Activated CD4-positive, alpha-beta T cell treated with anti-CD3 and anti-CD28 coated beads for 4 hours (primary cell): ENCODE data around the gene SSB.
A peak's percentile ranks its signal among the peaks of the same experiment; 100 is the strongest.
"Not testable (repeated sequence)": the region's sequence is repeated elsewhere in the genome, so short reads cannot be mapped to it uniquely, and the experiment has no call there.

Source experiments
- DNase-seq, 2 donors: peaks; one replicate each; pipeline ENCODE4 v3.0.0-alpha.2; 2020

SSB gene

GRCh38 chr2:169798718-169799592 is at the start of gene SSB:
SSB (plus strand) TSS chr2:169798871; CDS start chr2:169800961, 2,090 bp downstream.
- peak; percentile 92 to 95 for DNase-seq

GRCh38 chr2:169752752-169753151 is 45.9 kb upstream of the SSB start:
- DNase-seq: no peak

GRCh38 chr2:169755083-169755870 is 43.4 kb upstream of the SSB start:
- no peak for DNase-seq

- DNase-seq: no peak
These were observed 42.3 kb upstream of the SSB start for GRCh38 chr2:169756342-169756741.

- no peak for DNase-seq
These were observed 41.3 kb upstream of the SSB start for GRCh38 chr2:169757356-169757755.

- DNase-seq: no peak
These were observed 40.9 kb upstream of the SSB start for GRCh38 chr2:169757778-169758177.

- no peak for DNase-seq
These were observed 38.7 kb upstream of the SSB start for GRCh38 chr2:169759987-169760386.

GRCh38 chr2:169760798-169761197 is 37.9 kb upstream of the SSB start:
- DNase-seq: not testable (repeated sequence)

- DNase-seq: no peak
These were observed 37.3 kb upstream of the SSB start for GRCh38 chr2:169761251-169761969.

GRCh38 chr2:169761970-169762292 is 36.7 kb upstream of the SSB start:
- DNase-seq: no peak

- no peak for DNase-seq
These were observed 33.1 kb upstream of the SSB start for GRCh38 chr2:169765523-169765922.

GRCh38 chr2:169767243-169767888 is 31.3 kb upstream of the SSB start:
- peak; percentile 52 to 67 for DNase-seq

GRCh38 chr2:169768262-169768995 is 30.2 kb upstream of the SSB start:
- peak; percentile 27 to 32 for DNase-seq

- DNase-seq: no peak
These were observed 27.6 kb upstream of the SSB start for GRCh38 chr2:169771021-169771420.

- no peak for DNase-seq
These were observed 27.1 kb upstream of the SSB start for GRCh38 chr2:169771612-169772011.

GRCh38 chr2:169772651-169773050 is 26.0 kb upstream of the SSB start:
- DNase-seq: no peak

- DNase-seq: no peak
These were observed 23.3 kb upstream of the SSB start for GRCh38 chr2:169775354-169775753.

- no peak for DNase-seq
These were observed 22.9 kb upstream of the SSB start for GRCh38 chr2:169775765-169776164.

GRCh38 chr2:169776252-169776761 is 22.4 kb upstream of the SSB start:
- no peak for DNase-seq

GRCh38 chr2:169778446-169778845 is 20.2 kb upstream of the SSB start:
- DNase-seq: no peak

- no peak for DNase-seq
These were observed 17.2 kb upstream of the SSB start for GRCh38 chr2:169781249-169782013.
